ENCODE results near the gene CASD1.

DNA sequence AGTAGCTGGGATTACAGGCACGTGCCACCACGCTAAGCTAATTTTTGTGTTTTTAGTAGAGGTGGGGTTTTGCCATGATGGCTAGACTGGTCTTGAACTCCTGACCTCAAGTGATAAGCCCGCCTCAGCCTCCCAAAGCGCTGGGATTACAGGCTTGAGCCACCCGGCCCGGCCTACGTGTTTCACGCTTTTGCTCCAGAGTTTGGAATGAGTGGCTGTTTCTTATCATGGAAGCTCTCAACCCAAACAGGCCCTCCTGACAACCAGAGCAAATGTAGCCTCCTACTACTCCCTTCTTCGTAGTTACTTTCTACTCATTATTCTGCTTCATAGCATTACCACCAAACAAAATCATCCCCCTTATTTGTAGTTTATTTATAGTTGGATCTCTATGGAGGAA lies 26.8 kb upstream of the CASD1 start:
- no peak for TF ChIP-seq EZH2 (IDR thresholded peaks at IDR 0.05; ENCODE audit: borderline replicate concordance, control insufficient read depth, low read depth, low read length)
- no peak for TF ChIP-seq ZZZ3 (IDR thresholded peaks at IDR 0.05; ENCODE audit: control insufficient read depth, insufficient read length, low read depth)
- TF ChIP-seq CTCF (IDR thresholded peaks at IDR 0.05 in 2 of 3, conservative IDR thresholded peaks at IDR 0.05 in 1 of 3; ENCODE audit: control insufficient read depth in 2 of 3, extremely low read depth in 1 of 3, insufficient read depth in 1 of 3, low read depth in 3 of 3, low read length in 3 of 3): no peak
- TF ChIP-seq, protein P1, sequence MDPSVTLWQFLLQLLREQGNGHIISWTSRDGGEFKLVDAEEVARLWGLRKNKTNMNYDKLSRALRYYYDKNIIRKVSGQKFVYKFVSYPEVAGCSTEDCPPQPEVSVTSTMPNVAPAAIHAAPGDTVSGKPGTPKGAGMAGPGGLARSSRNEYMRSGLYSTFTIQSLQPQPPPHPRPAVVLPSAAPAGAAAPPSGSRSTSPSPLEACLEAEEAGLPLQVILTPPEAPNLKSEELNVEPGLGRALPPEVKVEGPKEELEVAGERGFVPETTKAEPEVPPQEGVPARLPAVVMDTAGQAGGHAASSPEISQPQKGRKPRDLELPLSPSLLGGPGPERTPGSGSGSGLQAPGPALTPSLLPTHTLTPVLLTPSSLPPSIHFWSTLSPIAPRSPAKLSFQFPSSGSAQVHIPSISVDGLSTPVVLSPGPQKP (IDR thresholded peaks at IDR 0.05; ENCODE audit: low read depth, low read length): no peak
- TF ChIP-seq YY1 (IDR thresholded peaks at IDR 0.05; ENCODE audit: low read depth, low read length): no peak
- TF ChIP-seq, protein P2, sequence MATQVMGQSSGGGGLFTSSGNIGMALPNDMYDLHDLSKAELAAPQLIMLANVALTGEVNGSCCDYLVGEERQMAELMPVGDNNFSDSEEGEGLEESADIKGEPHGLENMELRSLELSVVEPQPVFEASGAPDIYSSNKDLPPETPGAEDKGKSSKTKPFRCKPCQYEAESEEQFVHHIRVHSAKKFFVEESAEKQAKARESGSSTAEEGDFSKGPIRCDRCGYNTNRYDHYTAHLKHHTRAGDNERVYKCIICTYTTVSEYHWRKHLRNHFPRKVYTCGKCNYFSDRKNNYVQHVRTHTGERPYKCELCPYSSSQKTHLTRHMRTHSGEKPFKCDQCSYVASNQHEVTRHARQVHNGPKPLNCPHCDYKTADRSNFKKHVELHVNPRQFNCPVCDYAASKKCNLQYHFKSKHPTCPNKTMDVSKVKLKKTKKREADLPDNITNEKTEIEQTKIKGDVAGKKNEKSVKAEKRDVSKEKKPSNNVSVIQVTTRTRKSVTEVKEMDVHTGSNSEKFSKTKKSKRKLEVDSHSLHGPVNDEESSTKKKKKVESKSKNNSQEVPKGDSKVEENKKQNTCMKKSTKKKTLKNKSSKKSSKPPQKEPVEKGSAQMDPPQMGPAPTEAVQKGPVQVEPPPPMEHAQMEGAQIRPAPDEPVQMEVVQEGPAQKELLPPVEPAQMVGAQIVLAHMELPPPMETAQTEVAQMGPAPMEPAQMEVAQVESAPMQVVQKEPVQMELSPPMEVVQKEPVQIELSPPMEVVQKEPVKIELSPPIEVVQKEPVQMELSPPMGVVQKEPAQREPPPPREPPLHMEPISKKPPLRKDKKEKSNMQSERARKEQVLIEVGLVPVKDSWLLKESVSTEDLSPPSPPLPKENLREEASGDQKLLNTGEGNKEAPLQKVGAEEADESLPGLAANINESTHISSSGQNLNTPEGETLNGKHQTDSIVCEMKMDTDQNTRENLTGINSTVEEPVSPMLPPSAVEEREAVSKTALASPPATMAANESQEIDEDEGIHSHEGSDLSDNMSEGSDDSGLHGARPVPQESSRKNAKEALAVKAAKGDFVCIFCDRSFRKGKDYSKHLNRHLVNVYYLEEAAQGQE (IDR thresholded peaks at IDR 0.05; ENCODE audit: low read depth, low read length): no peak
- no peak for TF ChIP-seq HDGF (IDR thresholded peaks at IDR 0.05)
- TF ChIP-seq, protein P3, sequence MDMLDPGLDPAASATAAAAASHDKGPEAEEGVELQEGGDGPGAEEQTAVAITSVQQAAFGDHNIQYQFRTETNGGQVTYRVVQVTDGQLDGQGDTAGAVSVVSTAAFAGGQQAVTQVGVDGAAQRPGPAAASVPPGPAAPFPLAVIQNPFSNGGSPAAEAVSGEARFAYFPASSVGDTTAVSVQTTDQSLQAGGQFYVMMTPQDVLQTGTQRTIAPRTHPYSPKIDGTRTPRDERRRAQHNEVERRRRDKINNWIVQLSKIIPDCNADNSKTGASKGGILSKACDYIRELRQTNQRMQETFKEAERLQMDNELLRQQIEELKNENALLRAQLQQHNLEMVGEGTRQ (IDR thresholded peaks at IDR 0.05; ENCODE audit: borderline replicate concordance, low read depth, low read length): no peak
- no peak for TF ChIP-seq MXI1 (IDR thresholded peaks at IDR 0.05; ENCODE audit: low read depth, low read length)

Data from GM12878 (cell line).